CD4-positive, alpha-beta T cell treated with Interleukin-10 for 1 hour (primary cell): Measurements from ENCODE around the gene TBC1D9B.

Experiments
- DNase-seq: peaks from one replicate; pipeline ENCODE4 v3.0.0-alpha.2; 2020

TBC1D9B gene

DNA sequence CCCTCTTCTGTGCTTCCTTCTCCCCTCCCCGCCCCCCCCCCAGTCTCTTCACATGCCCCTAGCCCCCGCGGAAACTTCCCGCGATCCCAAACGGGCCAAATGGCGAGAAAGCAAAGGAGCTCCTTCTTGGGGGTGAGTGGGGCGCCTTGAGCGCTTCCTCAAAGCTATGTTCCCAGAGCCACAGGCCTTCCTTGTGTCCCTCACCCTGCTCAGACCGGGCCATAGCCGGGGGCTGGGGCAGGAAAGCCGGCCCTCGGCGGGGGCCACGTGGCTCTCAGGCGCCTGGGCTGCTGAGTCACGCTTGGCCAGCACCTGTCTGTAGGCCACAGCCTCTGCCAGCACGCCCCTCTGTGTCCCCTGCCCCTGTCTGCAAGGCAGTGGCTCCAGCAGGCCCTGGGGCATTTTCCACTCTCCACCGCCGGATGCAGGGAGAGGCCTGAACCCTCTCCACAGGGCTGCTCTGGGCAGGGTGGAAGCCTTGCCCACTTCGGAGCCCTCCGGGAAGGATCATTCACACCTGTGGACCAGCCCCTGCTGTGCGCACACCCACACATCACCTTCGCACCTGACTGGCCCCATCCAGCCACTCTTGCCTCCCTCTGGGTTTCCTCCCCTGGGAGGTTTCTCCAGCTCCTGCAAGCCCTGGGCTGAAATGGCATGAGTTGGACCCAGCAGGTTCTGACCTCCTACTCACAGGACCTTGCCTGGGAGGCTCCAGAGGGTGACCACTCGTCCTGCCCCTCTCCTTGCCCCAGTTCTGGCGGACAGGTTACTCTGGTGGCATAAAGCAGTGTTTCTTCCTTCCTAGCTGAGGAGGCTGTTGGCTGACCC is 88.2 kb downstream of the TBC1D9B start:
- DNase-seq, result no peak

GRCh38 chr5:179818746-179819295 is 88.9 kb downstream of the TBC1D9B start:
- peak; percentile 93 for DNase-seq

DNA sequence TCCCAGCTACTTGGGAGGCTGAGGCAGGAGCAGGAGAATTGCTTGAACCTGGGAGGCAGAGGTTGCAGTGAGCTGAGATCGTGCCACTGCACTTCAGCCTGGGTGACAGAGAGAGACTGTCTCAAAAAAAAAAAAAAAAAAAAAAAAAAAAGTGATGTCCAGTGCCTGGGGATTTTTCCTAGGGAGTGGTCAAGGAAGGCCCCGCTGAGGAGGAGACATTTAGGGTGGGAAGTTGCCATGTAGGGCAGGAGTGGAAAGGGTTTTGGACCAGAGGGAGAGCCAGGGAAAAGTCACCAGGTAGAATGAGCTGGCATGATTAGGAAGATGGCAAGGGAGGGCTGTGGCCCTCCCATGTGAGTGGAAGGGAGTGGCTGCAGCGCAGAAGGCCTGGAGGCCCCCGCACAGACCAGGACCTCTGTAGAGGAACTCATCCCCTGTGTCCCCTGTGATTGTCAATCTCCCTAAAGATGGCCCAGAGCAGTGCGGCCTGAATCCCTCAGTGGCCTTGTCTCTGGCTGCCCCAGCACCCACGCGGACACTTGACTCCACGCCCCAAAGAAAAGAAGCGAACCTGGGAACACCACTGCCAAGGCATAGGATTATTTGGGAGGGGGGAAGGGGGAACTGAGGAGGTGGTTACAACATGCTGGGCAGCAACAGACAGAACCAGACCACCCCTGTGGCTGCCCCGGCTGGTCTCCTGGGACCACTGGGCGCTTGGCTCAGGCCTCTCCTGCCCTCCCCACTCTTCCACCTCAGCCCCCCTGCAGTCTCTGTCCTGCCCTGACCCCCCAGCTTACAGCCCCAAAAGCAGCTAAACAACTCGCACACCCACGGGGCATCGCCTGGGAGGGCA is 89.6 kb downstream of the TBC1D9B start:
- no peak for DNase-seq

DNA sequence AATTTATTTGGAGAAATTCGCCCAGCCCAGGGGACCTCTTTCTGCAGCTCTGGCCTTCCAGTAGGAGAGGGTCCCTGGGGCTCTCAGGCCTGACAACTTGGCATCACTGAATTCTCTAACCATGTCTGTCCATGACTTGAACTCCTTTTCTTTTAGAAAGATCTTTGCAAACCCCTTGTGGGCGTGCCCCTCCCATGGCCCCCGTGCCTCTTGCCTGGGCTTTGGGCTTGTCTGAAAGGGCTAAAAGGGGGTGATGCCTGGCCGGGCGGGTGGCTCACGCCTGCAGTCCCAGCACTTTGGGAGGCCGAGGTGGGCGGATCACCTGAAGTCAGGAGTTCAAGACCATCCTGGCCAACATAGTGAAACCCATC is 90.2 kb downstream of the TBC1D9B start:
- no peak for DNase-seq

GRCh38 chr5:179816796-179817469 is 90.8 kb downstream of the TBC1D9B start:
- no peak for DNase-seq

DNA sequence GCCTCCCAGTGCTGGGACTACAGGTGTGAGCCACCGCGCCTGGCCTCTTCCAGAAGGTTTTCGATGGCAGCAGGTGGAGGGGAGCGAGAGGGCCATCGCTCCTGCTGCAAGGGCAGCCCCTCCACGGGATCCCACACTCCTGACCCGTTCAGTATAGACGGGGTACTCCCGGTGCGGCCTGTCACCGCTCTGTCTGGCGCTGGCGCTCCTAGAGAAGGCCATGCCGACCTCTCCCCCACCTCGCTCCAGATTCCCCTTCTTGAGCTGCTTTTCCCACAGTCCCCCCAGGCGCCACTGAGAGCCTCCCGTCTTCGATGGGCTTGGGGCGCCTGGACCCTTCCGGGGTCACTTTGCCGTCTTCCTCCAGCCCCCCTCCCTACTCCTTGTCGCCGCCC is 91.3 kb downstream of the TBC1D9B start:
- no peak for DNase-seq

DNA sequence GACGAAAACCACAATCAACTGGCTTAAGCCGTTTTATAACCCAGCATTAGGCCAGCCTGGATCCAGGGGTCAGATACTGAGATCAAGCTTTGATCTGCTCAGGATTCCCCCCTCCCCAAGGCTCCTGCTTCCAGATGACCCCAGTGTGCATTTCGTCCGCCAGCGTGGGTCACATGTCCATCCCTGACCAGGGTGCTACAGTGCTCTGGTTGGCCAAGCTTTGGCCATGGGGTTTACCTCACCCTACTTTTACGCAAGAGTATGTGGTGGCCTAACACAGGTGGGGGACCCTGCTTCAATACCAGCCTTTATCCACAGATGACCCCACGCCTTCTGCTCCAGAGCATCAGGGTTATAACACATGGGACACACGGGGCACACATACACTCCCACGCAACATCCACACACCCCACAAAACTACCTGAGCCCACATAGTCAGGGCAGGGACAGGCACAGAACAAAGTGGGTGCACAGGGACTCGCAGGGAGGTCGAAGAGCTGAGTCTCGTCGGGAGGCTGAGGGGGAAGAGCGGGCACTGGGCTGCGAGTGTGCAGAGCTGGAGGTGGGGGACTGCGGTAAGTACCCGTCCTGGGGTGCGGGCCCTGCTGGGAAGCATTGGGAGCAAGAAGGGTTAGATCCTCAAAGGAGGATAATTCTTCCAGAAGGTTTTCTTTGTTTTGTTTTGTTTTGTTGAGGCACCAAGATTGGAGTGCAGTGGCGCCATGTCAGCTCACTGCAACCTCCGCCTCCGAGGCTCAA is 92.0 kb downstream of the TBC1D9B start:
- DNase-seq, result no peak

- no peak for DNase-seq
Observed at GRCh38 chr5:179814090-179814489, 93.6 kb downstream of the TBC1D9B start.

GRCh38 chr5:179812997-179813607 is 94.6 kb downstream of the TBC1D9B start:
- no peak for DNase-seq

DNA sequence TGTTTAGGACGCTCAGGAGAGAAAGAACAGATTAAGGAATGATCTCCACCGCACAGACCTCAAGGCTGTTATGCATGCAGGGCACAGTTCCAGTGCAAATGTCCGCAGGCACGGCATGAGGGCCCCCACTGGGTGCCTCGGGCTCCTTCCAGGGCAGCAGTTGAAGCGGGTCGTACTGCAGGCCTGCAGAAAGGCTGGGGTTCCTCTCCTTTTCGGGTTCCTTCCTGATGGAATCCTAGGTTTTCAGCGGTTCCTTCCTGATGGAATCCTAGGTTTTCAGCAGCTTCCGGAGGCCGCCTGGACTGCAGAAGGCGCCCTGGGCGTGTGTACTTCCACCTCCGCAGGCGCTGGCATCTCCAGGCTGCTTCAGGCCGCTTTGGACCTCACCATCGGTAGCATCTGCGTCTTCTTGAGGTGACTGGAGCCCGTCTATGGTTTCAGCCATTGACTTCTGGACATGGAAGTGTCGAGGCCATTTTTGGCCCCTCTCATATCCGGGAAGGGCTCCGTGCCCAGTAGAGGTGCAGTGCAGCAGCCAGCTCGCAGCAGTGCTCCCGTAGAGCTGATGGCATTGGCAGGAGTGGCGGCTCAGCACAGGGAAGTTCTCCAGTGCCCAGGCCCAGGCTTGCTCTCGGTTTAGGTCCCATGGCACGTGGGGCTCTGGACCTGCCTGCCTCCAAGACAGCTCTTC is 95.4 kb downstream of the TBC1D9B start:
- no peak for DNase-seq
